Measurements from ENCODE around the gene LHFPL3.
A peak's percentile ranks its signal among the peaks of the same experiment; 100 is the strongest.

LHFPL3 gene

GRCh38 chr7:104328970-104329825 is 795 bp downstream of the LHFPL3 start:
- no peak for DNase-seq (ENCODE audit: low read depth)
- no peak for TF ChIP-seq CTCF (IDR thresholded peaks at IDR 0.05; ENCODE audit: low read depth, low read length)
- no peak for TF ChIP-seq MAX (IDR thresholded peaks at IDR 0.05; ENCODE audit: low read depth, low read length)
- TF ChIP-seq MYC (IDR thresholded peaks at IDR 0.05; ENCODE audit: low read depth, low read length), result no peak
- TF ChIP-seq POLR2A (IDR thresholded peaks at IDR 0.05; ENCODE audit: extremely low read depth, insufficient read length), result no peak
- H3K4me3 ChIP-seq (ENCODE audit: low read depth, low read length), result no peak overlapping the region

GRCh38 chr7:104341546-104341945 is 13.1 kb downstream of the LHFPL3 start:
- peak; percentile 47 for DNase-seq (ENCODE audit: low read depth)
- TF ChIP-seq CTCF (IDR thresholded peaks at IDR 0.05; ENCODE audit: low read depth, low read length) (peak; percentile 54), MYC (IDR thresholded peaks at IDR 0.05; ENCODE audit: low read depth, low read length) (no peak)
- no peak overlapping the region for H3K4me3 ChIP-seq (ENCODE audit: low read depth, low read length)

GRCh38 chr7:104352736-104353135 is 24.3 kb downstream of the LHFPL3 start:
- TF ChIP-seq POLR2A (IDR thresholded peaks at IDR 0.05; ENCODE audit: extremely low read depth, insufficient read length) (no peak), CTCF (IDR thresholded peaks at IDR 0.05; ENCODE audit: low read depth, low read length) (no peak), MAX (IDR thresholded peaks at IDR 0.05; ENCODE audit: low read depth, low read length) (no peak), MYC (IDR thresholded peaks at IDR 0.05; ENCODE audit: low read depth, low read length) (no peak)
- DNase-seq (ENCODE audit: low read depth), result no peak
- no peak overlapping the region for H3K4me3 ChIP-seq (ENCODE audit: low read depth, low read length)

GRCh38 chr7:104357166-104357565 is 28.8 kb downstream of the LHFPL3 start:
- no peak overlapping the region for H3K4me3 ChIP-seq (ENCODE audit: low read depth, low read length)
- TF ChIP-seq POLR2A (IDR thresholded peaks at IDR 0.05; ENCODE audit: extremely low read depth, insufficient read length) (no peak), CTCF (IDR thresholded peaks at IDR 0.05; ENCODE audit: low read depth, low read length) (no peak), MYC (IDR thresholded peaks at IDR 0.05; ENCODE audit: low read depth, low read length) (no peak), MAX (IDR thresholded peaks at IDR 0.05; ENCODE audit: low read depth, low read length) (no peak)
- DNase-seq (ENCODE audit: low read depth), result no peak

- TF ChIP-seq MAX (IDR thresholded peaks at IDR 0.05; ENCODE audit: low read depth, low read length) (no peak), POLR2A (IDR thresholded peaks at IDR 0.05; ENCODE audit: extremely low read depth, insufficient read length) (no peak), MYC (IDR thresholded peaks at IDR 0.05; ENCODE audit: low read depth, low read length) (no peak), CTCF (IDR thresholded peaks at IDR 0.05; ENCODE audit: low read depth, low read length) (no peak)
- no peak overlapping the region for H3K4me3 ChIP-seq (ENCODE audit: low read depth, low read length)
- DNase-seq (ENCODE audit: low read depth), result no peak
Observed at GRCh38 chr7:104358446-104359132, 30.2 kb downstream of the LHFPL3 start.
